WTC11 (cell line): ENCODE measurements around the gene SLC38A1. TPM values are rescaled to one million over a fixed set of nuclear protein-coding genes. Genes with fewer than 3 reads are reported as not detected.

Experiments
- ATAC-seq: fragments of 200-7000 bp; cut with Tn5 transposase; 2 replicates; pipeline ENCODE4 v1.10.0; 2021; ENCODE audit warnings: mild to moderate bottlenecking, moderate library complexity
- CTCF ChIA-PET: fragments of 300-600 bp; sonication (Branson Sonifier 250); formaldehyde crosslinking; loops from one replicate; lab custom pipeline; 2021; ENCODE audit warnings: antibody characterized with exemption; lab: Charles Lee
- POLR2A ChIA-PET: fragments of 350-600 bp; sonication (Branson Sonifier 250); formaldehyde crosslinking; loops from one replicate; lab custom pipeline; 2021; ENCODE audit warnings: antibody characterized with exemption; lab: Charles Lee
- DNase-seq: peaks from one replicate; pipeline ENCODE4 v3.0.0; 2021; ENCODE audit warnings: low spot score
- H3K27ac Mint-ChIP-seq: 2 replicates; pipeline ENCODE4 v1.8.0; 2021; ENCODE audit warnings: mixed read lengths
- H3K27me3 Mint-ChIP-seq: 2 replicates; pipeline ENCODE4 v1.8.0; 2021; ENCODE audit warnings: low read depth, mild to moderate bottlenecking, moderate library complexity, mixed read lengths
- H3K36me3 Mint-ChIP-seq: 2 replicates; pipeline ENCODE4 v1.8.0; 2021; ENCODE audit warnings: mixed read lengths
- H3K4me1 Mint-ChIP-seq: 2 replicates; pipeline ENCODE4 v1.8.0; 2022; ENCODE audit warnings: mixed read lengths
- H3K4me3 Mint-ChIP-seq: 2 replicates; pipeline ENCODE4 v1.8.0; 2021; ENCODE audit warnings: mild to moderate bottlenecking, moderate library complexity, mixed read lengths
- H3K9me3 Mint-ChIP-seq: 2 replicates; pipeline ENCODE4 v1.8.0; 2021; ENCODE audit warnings: mixed read lengths
- ATF6 ChIP-seq: sonication (generic); formaldehyde crosslinking; IDR thresholded peaks from 2 replicates; pipeline ENCODE4 v1.8.1; 2023; ENCODE audit warnings: mild to moderate bottlenecking, missing genetic modification reagents
- CBFB ChIP-seq: sonication (generic); formaldehyde crosslinking; IDR thresholded peaks from 2 replicates; pipeline ENCODE4 v1.8.1; 2022; ENCODE audit warnings: mild to moderate bottlenecking, low read depth, missing genetic modification reagents
- CTCF ChIP-seq: fragments of 200-600 bp; IDR thresholded peaks from 2 replicates; pipeline ENCODE4 v1.8.0; 2022; ENCODE audit warnings: antibody characterized with exemption
- E2F1 ChIP-seq: sonication (generic); formaldehyde crosslinking; IDR thresholded peaks from 2 replicates; pipeline ENCODE4 v1.8.0; 2022; ENCODE audit warnings: mild to moderate bottlenecking, missing genetic modification reagents
- EMX1 ChIP-seq: fragments of 250-450 bp; sonication (Bioruptor Pico); IDR thresholded peaks from 2 replicates; pipeline ENCODE4 v1.8.0; 2021; ENCODE audit warnings: mild to moderate bottlenecking
- ERG ChIP-seq: fragments of 250-450 bp; sonication (Bioruptor Pico); IDR thresholded peaks from 2 replicates; pipeline ENCODE4 v1.8.0; 2021; ENCODE audit warnings: mild to moderate bottlenecking
- FOXK1 ChIP-seq: sonication (generic); formaldehyde crosslinking; IDR thresholded peaks from 2 replicates; pipeline ENCODE4 v1.8.0; 2022; ENCODE audit warnings: mild to moderate bottlenecking, moderate library complexity, missing genetic modification reagents
- GABPB1 ChIP-seq: sonication (generic); formaldehyde crosslinking; IDR thresholded peaks from 2 replicates; pipeline ENCODE4 v1.8.1; 2023; ENCODE audit warnings: mild to moderate bottlenecking, missing genetic modification reagents
- MYBL2 ChIP-seq: sonication (generic); formaldehyde crosslinking; IDR thresholded peaks from 2 replicates; pipeline ENCODE4 v1.8.1; 2023; ENCODE audit warnings: mild to moderate bottlenecking, moderate library complexity, missing genetic modification reagents
- NFYB ChIP-seq: sonication (generic); formaldehyde crosslinking; conservative IDR thresholded peaks from 2 replicates; pipeline ENCODE4 v1.8.0; 2022; ENCODE audit warnings: low read depth, missing genetic modification reagents
- NR3C1 ChIP-seq: sonication (generic); formaldehyde crosslinking; conservative IDR thresholded peaks from 2 replicates; pipeline ENCODE4 v1.8.1; 2023; ENCODE audit warnings: low read depth, mild to moderate bottlenecking, missing genetic modification reagents
- USF1 ChIP-seq: sonication (generic); formaldehyde crosslinking; IDR thresholded peaks from 2 replicates; pipeline ENCODE4 v1.8.0; 2022; ENCODE audit warnings: mild to moderate bottlenecking, missing genetic modification reagents
- ZNF232 ChIP-seq: sonication (generic); formaldehyde crosslinking; IDR thresholded peaks from 2 replicates; pipeline ENCODE4 v1.8.0; 2022; ENCODE audit warnings: mild to moderate bottlenecking, missing genetic modification reagents
- ZNF263 ChIP-seq: sonication (generic); formaldehyde crosslinking; IDR thresholded peaks from 2 replicates; pipeline ENCODE4 v1.8.1; 2022; ENCODE audit warnings: low read depth, mild to moderate bottlenecking, moderate library complexity, missing genetic modification reagents
- total RNA-seq: library from RNA; stranded (reverse); gene quantifications from 3 replicates; pipeline ENCODE4 v1.2.3, GENCODE V29; 2021
- TF ChIP-seq, protein P1 (sequence below): fragments of 250-450 bp; sonication (Bioruptor Pico); IDR thresholded peaks from 2 replicates; pipeline ENCODE4 v2.1.2; 2022; ENCODE audit warnings: mild to moderate bottlenecking, moderate library complexity
- TF ChIP-seq, protein P2 (sequence below): fragments of 250-450 bp; sonication (Bioruptor Pico); IDR thresholded peaks from 2 replicates; pipeline ENCODE4 v1.9.0; 2021; ENCODE audit warnings: mild to moderate bottlenecking
- TF ChIP-seq, protein P3 (sequence below): sonication (generic); formaldehyde crosslinking; IDR thresholded peaks from 2 replicates; pipeline ENCODE4 v1.8.1; 2022; ENCODE audit warnings: low read depth, missing genetic modification reagents, borderline replicate concordance

SLC38A1 gene
- total RNA-seq, 1 experiment from 2014 or later: 179 TPM

DNA sequence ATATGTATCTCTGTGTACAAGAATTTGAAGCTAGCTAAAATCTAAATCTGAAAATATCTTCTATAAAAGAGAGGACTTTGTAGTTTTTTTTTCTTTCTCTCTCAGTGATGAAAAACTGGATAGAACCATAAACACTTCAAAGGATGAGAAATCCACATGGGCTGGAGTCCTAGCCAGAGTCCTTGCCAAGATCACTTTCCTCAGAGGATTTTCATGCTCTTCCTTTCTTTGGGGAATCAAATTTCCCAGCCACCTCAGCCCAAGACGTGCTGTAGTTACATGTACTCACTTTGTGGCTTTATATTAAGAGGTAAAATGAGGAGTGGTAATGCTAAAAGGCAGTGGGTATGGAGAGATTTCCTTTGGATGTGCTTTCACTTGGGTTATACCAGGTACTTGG, 110.3 kb downstream of the SLC38A1 start:
- POLR2A ChIA-PET: no interaction called here
- no peak for ATAC-seq
- H3K27ac Mint-ChIP-seq: no peak overlapping the region
- no peaks in the 10 kb centered on the region; the same call in 1 of the 2 replicates for H3K27me3 Mint-ChIP-seq
- CTCF ChIA-PET: interaction anchor here (0.9 to 1.9 kb wide), 4 partner anchors 34 to 167 kb away, joined by 3 to 5 read pairs (median 4); no protein-coding TSS in a partner anchor
- no peak for DNase-seq
- TF ChIP-seq, protein P1, sequence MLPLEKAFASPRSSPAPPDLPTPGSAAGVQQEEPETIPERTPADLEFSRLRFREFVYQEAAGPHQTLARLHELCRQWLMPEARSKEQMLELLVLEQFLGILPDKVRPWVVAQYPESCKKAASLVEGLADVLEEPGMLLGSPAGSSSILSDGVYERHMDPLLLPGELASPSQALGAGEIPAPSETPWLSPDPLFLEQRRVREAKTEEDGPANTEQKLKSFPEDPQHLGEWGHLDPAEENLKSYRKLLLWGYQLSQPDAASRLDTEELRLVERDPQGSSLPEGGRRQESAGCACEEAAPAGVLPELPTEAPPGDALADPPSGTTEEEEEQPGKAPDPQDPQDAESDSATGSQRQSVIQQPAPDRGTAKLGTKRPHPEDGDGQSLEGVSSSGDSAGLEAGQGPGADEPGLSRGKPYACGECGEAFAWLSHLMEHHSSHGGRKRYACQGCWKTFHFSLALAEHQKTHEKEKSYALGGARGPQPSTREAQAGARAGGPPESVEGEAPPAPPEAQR (CRISPR knock-in tag): no peak
- no peak for TF ChIP-seq ERG (CRISPR knock-in tag)
- no peak for TF ChIP-seq ATF6
- no peak for TF ChIP-seq ZNF232 (CRISPR knock-in tag)
- TF ChIP-seq NFYB (CRISPR knock-in tag): no peak
- TF ChIP-seq, protein P2, sequence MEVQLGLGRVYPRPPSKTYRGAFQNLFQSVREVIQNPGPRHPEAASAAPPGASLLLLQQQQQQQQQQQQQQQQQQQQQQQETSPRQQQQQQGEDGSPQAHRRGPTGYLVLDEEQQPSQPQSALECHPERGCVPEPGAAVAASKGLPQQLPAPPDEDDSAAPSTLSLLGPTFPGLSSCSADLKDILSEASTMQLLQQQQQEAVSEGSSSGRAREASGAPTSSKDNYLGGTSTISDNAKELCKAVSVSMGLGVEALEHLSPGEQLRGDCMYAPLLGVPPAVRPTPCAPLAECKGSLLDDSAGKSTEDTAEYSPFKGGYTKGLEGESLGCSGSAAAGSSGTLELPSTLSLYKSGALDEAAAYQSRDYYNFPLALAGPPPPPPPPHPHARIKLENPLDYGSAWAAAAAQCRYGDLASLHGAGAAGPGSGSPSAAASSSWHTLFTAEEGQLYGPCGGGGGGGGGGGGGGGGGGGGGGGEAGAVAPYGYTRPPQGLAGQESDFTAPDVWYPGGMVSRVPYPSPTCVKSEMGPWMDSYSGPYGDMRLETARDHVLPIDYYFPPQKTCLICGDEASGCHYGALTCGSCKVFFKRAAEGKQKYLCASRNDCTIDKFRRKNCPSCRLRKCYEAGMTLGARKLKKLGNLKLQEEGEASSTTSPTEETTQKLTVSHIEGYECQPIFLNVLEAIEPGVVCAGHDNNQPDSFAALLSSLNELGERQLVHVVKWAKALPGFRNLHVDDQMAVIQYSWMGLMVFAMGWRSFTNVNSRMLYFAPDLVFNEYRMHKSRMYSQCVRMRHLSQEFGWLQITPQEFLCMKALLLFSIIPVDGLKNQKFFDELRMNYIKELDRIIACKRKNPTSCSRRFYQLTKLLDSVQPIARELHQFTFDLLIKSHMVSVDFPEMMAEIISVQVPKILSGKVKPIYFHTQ (CRISPR knock-in tag): no peak
- TF ChIP-seq, protein P3, sequence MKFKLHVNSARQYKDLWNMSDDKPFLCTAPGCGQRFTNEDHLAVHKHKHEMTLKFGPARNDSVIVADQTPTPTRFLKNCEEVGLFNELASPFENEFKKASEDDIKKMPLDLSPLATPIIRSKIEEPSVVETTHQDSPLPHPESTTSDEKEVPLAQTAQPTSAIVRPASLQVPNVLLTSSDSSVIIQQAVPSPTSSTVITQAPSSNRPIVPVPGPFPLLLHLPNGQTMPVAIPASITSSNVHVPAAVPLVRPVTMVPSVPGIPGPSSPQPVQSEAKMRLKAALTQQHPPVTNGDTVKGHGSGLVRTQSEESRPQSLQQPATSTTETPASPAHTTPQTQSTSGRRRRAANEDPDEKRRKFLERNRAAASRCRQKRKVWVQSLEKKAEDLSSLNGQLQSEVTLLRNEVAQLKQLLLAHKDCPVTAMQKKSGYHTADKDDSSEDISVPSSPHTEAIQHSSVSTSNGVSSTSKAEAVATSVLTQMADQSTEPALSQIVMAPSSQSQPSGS: no peak
- TF ChIP-seq NR3C1 (CRISPR knock-in tag): no peak
- no peak for TF ChIP-seq CTCF
- no peak for TF ChIP-seq GABPB1 (CRISPR knock-in tag)
- TF ChIP-seq ZNF263 (CRISPR knock-in tag): no peak
- no peak for TF ChIP-seq MYBL2 (CRISPR knock-in tag)
- no peak for TF ChIP-seq FOXK1 (CRISPR knock-in tag)
- no peak for TF ChIP-seq CBFB (CRISPR knock-in tag)
- no peak for TF ChIP-seq E2F1
- no peak for TF ChIP-seq USF1 (CRISPR knock-in tag)
- TF ChIP-seq EMX1 (CRISPR knock-in tag): no peak
- 0 out of 2 replicates have a peak, but pooled peaks cover 3% of the 10 kb centered on the region for H3K4me1 Mint-ChIP-seq
- no peak overlapping the region for H3K4me3 Mint-ChIP-seq
- H3K9me3 Mint-ChIP-seq: peaks cover 14% of the 10 kb centered on the region
- H3K36me3 Mint-ChIP-seq: peaks cover 9% of the 10 kb centered on the region; the same call in 1 of the 2 replicates
